ENCODE measurements around the gene DPP3. TPM values are rescaled to one million over a fixed set of nuclear protein-coding genes. Genes with fewer than 3 reads are reported as not detected.

The DPP3 gene
- polyA plus RNA-seq, 1 of the 3 experiments (the other 2 are of a cell fraction) = 70.6 TPM

- H3K4me2 ChIP-seq = no peak overlapping the region
- H3K9ac ChIP-seq = no peak overlapping the region
- no peaks in the 10 kb centered on the region for H3K9me3 ChIP-seq
- DNase-seq = no peak
- H3K4me1 ChIP-seq (ENCODE audit: control insufficient read depth in 1 of 2, insufficient read depth in 2 of 2, low read depth in 1 of 2, low read length in 1 of 2) = peaks cover 5 to 18% of the 10 kb centered on the region in 2 experiments; a peak in 3 of 4 replicates
- no peak overlapping the region for H3K4me3 ChIP-seq (ENCODE audit: low read depth in 2 of 2, low read length in 1 of 2)
- H3K27me3 ChIP-seq (ENCODE audit: insufficient read depth) = no peaks in the 10 kb centered on the region
- peaks cover 8% of the 10 kb centered on the region; the same call in 1 of the 2 replicates for H3K79me2 ChIP-seq (ENCODE audit: insufficient read depth)
- no peak overlapping the region for H2AFZ ChIP-seq (ENCODE audit: low read depth)
- POLR2A ChIA-PET = interaction anchor here (2.7 kb wide), 1 partner anchor 11 kb away, joined by 17 read pairs; the partner anchor contains the start of gene DPP3
- no peak overlapping the region for H3K27ac ChIP-seq (ENCODE audit: low read depth in 2 of 2, low read length in 1 of 2)
- H3K36me3 ChIP-seq (replicated peaks in 1 of 2; ENCODE audit: control insufficient read depth in 1 of 2, insufficient read depth in 2 of 2, low read length in 1 of 2) = peaks cover 0 to 10% of the 10 kb centered on the region in 2 experiments
- H4K20me1 ChIP-seq (ENCODE audit: insufficient read depth) = no peaks in the 10 kb centered on the region
- 72% methylated on average over 6 of the region's 6 CpGs for WGBS (ENCODE audit: low lambda C conversion rate)
- no peaks in the 10 kb centered on the region for H3K9me2 ChIP-seq
- H3F3A ChIP-seq (replicated peaks; ENCODE audit: insufficient read depth) = no peaks in the 10 kb centered on the region
- TF ChIP-seq NFIC (IDR thresholded peaks at IDR 0.05; ENCODE audit: borderline replicate concordance) (no peak), RXRA (IDR thresholded peaks at IDR 0.05; ENCODE audit: borderline replicate concordance, low read depth) (no peak), TEAD4 (IDR thresholded peaks at IDR 0.05; ENCODE audit: borderline replicate concordance, insufficient read depth) (no peak), MEF2A (IDR thresholded peaks at IDR 0.05; ENCODE audit: borderline replicate concordance, low read depth) (no peak), SMC3 (IDR thresholded peaks at IDR 0.05; ENCODE audit: low read depth, low read length) (no peak), FOXM1 (IDR thresholded peaks at IDR 0.05; ENCODE audit: low read depth) (no peak), USF1 (IDR thresholded peaks at IDR 0.05; ENCODE audit: borderline replicate concordance, low read depth) (no peak), EP300 (IDR thresholded peaks at IDR 0.05; ENCODE audit: borderline replicate concordance in 1 of 2, low read depth in 1 of 2, low read length in 1 of 2) (no peak), NRF1 (IDR thresholded peaks at IDR 0.05; ENCODE audit: low read depth, low read length) (no peak), FOSL2 (IDR thresholded peaks at IDR 0.05; ENCODE audit: borderline replicate concordance, low read depth) (no peak), ZBTB33 (IDR thresholded peaks at IDR 0.05; ENCODE audit: borderline replicate concordance, low read depth) (no peak), TAF1 (IDR thresholded peaks at IDR 0.05; ENCODE audit: borderline replicate concordance, low read depth, low read length) (no peak), CHD2 (IDR thresholded peaks at IDR 0.05; ENCODE audit: low read length, partially characterized antibody) (no peak), YY1 (IDR thresholded peaks at IDR 0.05; ENCODE audit: low read depth) (no peak), TCF12 (IDR thresholded peaks at IDR 0.05) (no peak), GABPA (IDR thresholded peaks at IDR 0.05; ENCODE audit: low read depth) (no peak)
- CTCF ChIA-PET = interaction anchor here (1.5 to 4.5 kb wide), 5 partner anchors 10 to 210 kb away, joined by 4 to 32 read pairs (median 6); partner anchors contain the start of genes DPP3 and MRPL11
These were observed 11.5 kb upstream of the DPP3 start for GRCh38 chr11:66468691-66469090.

GRCh38 chr11:66469441-66469840, 10.8 kb upstream of the DPP3 start:
- H3K27ac ChIP-seq (ENCODE audit: low read depth in 2 of 2, low read length in 1 of 2) = no peak overlapping the region
- H3K9me3 ChIP-seq = no peaks in the 10 kb centered on the region
- ChIA-PET POLR2A (interaction anchor here (2.7 kb wide), 1 partner anchor 10 kb away, joined by 17 read pairs; the partner anchor contains the start of gene DPP3), CTCF (interaction anchor here (1.5 to 4.5 kb wide), 4 partner anchors 10 to 209 kb away, joined by 4 to 32 read pairs (median 6); partner anchors contain the start of genes DPP3 and MRPL11)
- H3F3A ChIP-seq (replicated peaks; ENCODE audit: insufficient read depth) = no peaks in the 10 kb centered on the region
- DNase-seq = no peak
- no peak overlapping the region for H3K4me3 ChIP-seq (ENCODE audit: low read depth in 2 of 2, low read length in 1 of 2)
- peaks cover 5 to 18% of the 10 kb centered on the region in 2 experiments; a peak in 3 of 4 replicates for H3K4me1 ChIP-seq (ENCODE audit: control insufficient read depth in 1 of 2, insufficient read depth in 2 of 2, low read depth in 1 of 2, low read length in 1 of 2)
- no peaks in the 10 kb centered on the region for H3K27me3 ChIP-seq (ENCODE audit: insufficient read depth)
- peaks cover 6 to 16% of the 10 kb centered on the region in 2 experiments for H3K36me3 ChIP-seq (replicated peaks in 1 of 2; ENCODE audit: control insufficient read depth in 1 of 2, insufficient read depth in 2 of 2, low read length in 1 of 2)
- WGBS (ENCODE audit: low lambda C conversion rate) = 100% methylated on average over 1 of the region's 1 CpG
- no peak overlapping the region for H3K9ac ChIP-seq
- H3K9me2 ChIP-seq = no peaks in the 10 kb centered on the region
- no peaks in the 10 kb centered on the region for H4K20me1 ChIP-seq (ENCODE audit: insufficient read depth)
- H3K4me2 ChIP-seq = no peak overlapping the region
- H3K79me2 ChIP-seq (ENCODE audit: insufficient read depth) = peaks cover 8% of the 10 kb centered on the region; the same call in 1 of the 2 replicates
- no peak overlapping the region for H2AFZ ChIP-seq (ENCODE audit: low read depth)
- no peak for TF ChIP-seq YY1 (IDR thresholded peaks at IDR 0.05; ENCODE audit: low read depth)
- no peak for TF ChIP-seq REST (IDR thresholded peaks at IDR 0.05; ENCODE audit: low read depth, low read length)
- TF ChIP-seq IRF3 (IDR thresholded peaks at IDR 0.05; ENCODE audit: low read depth, low read length) = no peak
- TF ChIP-seq TAF1 (IDR thresholded peaks at IDR 0.05; ENCODE audit: borderline replicate concordance, low read depth, low read length) = no peak
- TF ChIP-seq USF1 (IDR thresholded peaks at IDR 0.05; ENCODE audit: borderline replicate concordance, low read depth) = no peak
- TF ChIP-seq ELF1 (IDR thresholded peaks at IDR 0.05) = no peak
- TF ChIP-seq RFX5 (IDR thresholded peaks at IDR 0.05; ENCODE audit: low read length) = no peak
